OCI-LY3 (cell line): ENCODE results near the gene FBXO3.

Experiments used
- CTCF ChIP-seq: fragments of 200-600, 300-600 bp; sonication (generic); IDR thresholded peaks from 2 replicates; pipeline ENCODE4 v1.5.1; 2014; ENCODE audit warnings: antibody characterized with exemption, low read length, low read depth
- EZH2phosphoT487 ChIP-seq: fragments of 200-600 bp; shearing (Covaris generic); IDR thresholded peaks from 2 replicates; pipeline ENCODE4 v1.6.1; 2018; ENCODE audit warnings: antibody characterized with exemption, mixed run types, low read depth

GRCh38 chr11:33819278-33820035 lies 45.1 kb upstream of the FBXO3 start:
- TF ChIP-seq CTCF (no peak), EZH2phosphoT487 (no peak)
